ENCODE results near the gene KRT14. TPM values are rescaled to one million over a fixed set of nuclear protein-coding genes. Genes with fewer than 3 reads are reported as not detected.
"Not testable (repeated sequence)": the region's sequence is repeated elsewhere in the genome, so short reads cannot be mapped to it uniquely, and the experiment has no call there.

KRT14 gene
- polyA plus RNA-seq, 1 experiment, result not detected

DNA sequence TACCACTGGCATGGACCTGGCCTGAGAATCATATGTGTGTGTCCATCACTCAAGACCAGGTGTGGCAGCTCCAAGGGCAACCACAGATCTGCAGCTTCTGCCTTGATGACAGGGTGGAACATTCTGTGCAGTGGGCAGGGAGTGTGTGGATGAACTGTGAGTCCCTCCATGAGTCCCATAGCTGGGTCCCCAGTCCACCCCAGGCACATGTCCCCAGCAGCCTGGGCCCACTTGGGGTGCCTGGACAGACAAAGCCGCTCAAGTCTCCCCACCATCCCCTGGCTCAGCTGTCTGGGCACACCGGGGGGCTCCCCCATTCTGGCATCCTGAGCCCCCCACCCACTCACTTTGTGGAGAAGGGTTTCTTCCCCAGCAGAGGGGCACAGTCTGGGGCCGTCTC lies 30.4 kb upstream of the KRT14 start:
- H3K9me3 ChIP-seq (ENCODE audit: control insufficient read depth, insufficient read depth, low read length), result no peaks in the 10 kb centered on the region
- peaks cover 19% of the 10 kb centered on the region for H3K27me3 ChIP-seq (ENCODE audit: control insufficient read depth, insufficient read depth, low read length)
- CTCF ChIA-PET, result interaction anchor here (1.3 kb wide), 1 partner anchor 31 kb away, joined by 4 read pairs; no protein-coding TSS in a partner anchor
- no peak overlapping the region for H3K27ac ChIP-seq (ENCODE audit: low read depth, low read length)
- TF ChIP-seq, protein P1, sequence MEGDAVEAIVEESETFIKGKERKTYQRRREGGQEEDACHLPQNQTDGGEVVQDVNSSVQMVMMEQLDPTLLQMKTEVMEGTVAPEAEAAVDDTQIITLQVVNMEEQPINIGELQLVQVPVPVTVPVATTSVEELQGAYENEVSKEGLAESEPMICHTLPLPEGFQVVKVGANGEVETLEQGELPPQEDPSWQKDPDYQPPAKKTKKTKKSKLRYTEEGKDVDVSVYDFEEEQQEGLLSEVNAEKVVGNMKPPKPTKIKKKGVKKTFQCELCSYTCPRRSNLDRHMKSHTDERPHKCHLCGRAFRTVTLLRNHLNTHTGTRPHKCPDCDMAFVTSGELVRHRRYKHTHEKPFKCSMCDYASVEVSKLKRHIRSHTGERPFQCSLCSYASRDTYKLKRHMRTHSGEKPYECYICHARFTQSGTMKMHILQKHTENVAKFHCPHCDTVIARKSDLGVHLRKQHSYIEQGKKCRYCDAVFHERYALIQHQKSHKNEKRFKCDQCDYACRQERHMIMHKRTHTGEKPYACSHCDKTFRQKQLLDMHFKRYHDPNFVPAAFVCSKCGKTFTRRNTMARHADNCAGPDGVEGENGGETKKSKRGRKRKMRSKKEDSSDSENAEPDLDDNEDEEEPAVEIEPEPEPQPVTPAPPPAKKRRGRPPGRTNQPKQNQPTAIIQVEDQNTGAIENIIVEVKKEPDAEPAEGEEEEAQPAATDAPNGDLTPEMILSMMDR (IDR thresholded peaks at IDR 0.05; ENCODE audit: low read depth, low read length), result no peak
- DNase-seq (ENCODE audit: low read depth, low spot score), result no peak
- POLR2A ChIA-PET, result no interaction called here
- H3K4me3 ChIP-seq (ENCODE audit: low read depth, low read length), result no peak overlapping the region

DNA sequence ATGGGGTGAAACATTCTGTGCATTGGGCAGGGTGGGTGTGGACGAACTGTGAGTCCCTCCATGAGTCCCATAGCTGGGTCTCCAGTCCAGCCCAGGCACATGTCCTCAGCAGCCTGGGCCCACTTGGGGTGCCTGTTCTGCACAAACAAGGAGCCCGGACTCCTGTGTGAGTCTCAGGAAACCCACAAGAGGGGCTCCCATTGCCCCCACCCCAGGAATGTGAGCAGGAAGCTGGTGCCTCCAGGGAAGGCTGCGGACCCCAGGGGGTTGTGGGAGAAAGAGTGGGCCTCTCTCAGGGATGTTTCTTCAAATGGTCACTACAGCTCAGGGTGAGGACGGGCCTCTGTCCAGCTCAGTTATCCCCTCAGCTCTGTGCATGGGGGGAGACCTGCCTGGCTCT lies 29.8 kb upstream of the KRT14 start:
- POLR2A ChIA-PET; DNase-seq (ENCODE audit: low read depth, low spot score); H3K27ac ChIP-seq (ENCODE audit: low read depth, low read length); H3K9me3 ChIP-seq (ENCODE audit: control insufficient read depth, insufficient read depth, low read length); H3K4me3 ChIP-seq (ENCODE audit: low read depth, low read length): not testable (repeated sequence)
- CTCF ChIA-PET, result interaction anchor here (1.3 kb wide), 1 partner anchor 32 kb away, joined by 4 read pairs; no protein-coding TSS in a partner anchor
- peaks cover 21% of the 10 kb centered on the region for H3K27me3 ChIP-seq (ENCODE audit: control insufficient read depth, insufficient read depth, low read length)

DNA sequence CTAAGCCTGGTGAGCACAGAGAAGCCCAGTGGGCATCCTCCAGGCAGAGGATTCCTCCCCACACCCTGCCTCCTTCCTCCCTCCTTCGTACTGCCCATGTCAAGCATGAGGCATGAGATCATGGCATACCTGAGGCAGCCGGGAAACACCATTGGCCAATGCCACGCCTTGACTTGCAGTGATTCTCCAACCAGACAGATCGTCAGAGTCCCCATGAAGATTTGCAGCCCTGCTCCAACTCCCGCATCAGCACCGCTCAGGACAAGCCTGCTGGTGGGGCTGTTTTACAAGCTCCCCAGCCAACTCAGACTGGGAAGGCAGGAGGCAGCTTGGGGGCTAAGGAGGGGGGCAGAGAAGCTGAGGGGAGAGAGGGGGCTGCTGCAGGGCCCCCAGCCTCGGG lies 28.8 kb upstream of the KRT14 start:
- CTCF ChIA-PET, result no interaction called here
- Histone ChIP-seq H3K27ac (ENCODE audit: low read depth, low read length) (no peak overlapping the region), H3K4me3 (ENCODE audit: low read depth, low read length) (no peak overlapping the region), H3K9me3 (ENCODE audit: control insufficient read depth, insufficient read depth, low read length) (no peaks in the 10 kb centered on the region), H3K27me3 (ENCODE audit: control insufficient read depth, insufficient read depth, low read length) (peaks cover 21% of the 10 kb centered on the region)
- no peak for DNase-seq (ENCODE audit: low read depth, low spot score)
- TF ChIP-seq, protein P1 (IDR thresholded peaks at IDR 0.05; ENCODE audit: low read depth, low read length), result no peak
- POLR2A ChIA-PET, result no interaction called here

DNA sequence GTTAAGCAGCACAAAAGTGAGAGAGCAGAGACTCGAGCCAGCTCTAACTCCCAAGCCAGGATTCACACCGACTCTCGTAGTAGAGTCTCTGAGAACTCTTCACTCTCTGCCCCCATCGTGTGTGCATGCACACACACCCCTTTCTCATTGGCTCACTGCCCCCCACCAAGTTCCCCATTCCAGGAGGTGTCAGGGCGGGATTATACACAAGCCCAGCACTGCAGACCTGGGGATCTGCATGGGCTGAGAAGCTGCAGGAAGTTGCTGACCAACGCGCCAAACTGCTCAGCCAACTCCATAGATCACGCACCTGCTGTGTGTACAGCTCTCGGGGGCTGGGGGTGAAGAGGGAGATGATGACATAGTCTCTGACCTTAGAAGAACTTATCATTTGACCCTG lies 28.1 kb upstream of the KRT14 start:
- CTCF ChIA-PET; H3K27ac ChIP-seq (ENCODE audit: low read depth, low read length); POLR2A ChIA-PET; H3K9me3 ChIP-seq (ENCODE audit: control insufficient read depth, insufficient read depth, low read length); H3K4me3 ChIP-seq (ENCODE audit: low read depth, low read length); DNase-seq (ENCODE audit: low read depth, low spot score): not testable (repeated sequence)
- H3K27me3 ChIP-seq (ENCODE audit: control insufficient read depth, insufficient read depth, low read length), result peaks cover 24% of the 10 kb centered on the region

DNA sequence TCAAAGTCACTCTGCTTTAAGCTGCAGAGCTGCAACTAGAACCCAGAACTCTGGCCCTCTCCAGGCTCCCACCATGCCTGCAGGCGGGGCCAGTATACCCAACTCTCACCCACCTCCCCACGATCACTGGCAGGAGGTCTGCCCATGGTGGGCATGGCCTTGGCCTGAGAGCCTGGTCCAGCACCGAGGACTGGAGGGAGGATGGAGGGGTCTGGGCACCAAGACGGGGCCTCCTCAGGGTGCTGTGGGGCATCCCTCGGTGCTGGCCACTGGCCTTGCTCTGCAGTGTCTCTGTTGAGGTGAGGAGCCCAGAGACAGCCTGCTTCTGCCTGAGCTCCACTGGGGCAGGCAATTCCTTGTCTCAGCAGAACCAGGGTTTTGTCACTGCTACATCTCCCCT lies 27.4 kb upstream of the KRT14 start:
- no peak for DNase-seq (ENCODE audit: low read depth, low spot score)
- Histone ChIP-seq H3K27me3 (ENCODE audit: control insufficient read depth, insufficient read depth, low read length) (peaks cover 22% of the 10 kb centered on the region), H3K4me3 (ENCODE audit: low read depth, low read length) (no peak overlapping the region), H3K9me3 (ENCODE audit: control insufficient read depth, insufficient read depth, low read length) (no peaks in the 10 kb centered on the region), H3K27ac (ENCODE audit: low read depth, low read length) (no peak overlapping the region)
- ChIA-PET POLR2A (no interaction called here), CTCF (no interaction called here)
- TF ChIP-seq, protein P1 (IDR thresholded peaks at IDR 0.05; ENCODE audit: low read depth, low read length), result no peak

DNA sequence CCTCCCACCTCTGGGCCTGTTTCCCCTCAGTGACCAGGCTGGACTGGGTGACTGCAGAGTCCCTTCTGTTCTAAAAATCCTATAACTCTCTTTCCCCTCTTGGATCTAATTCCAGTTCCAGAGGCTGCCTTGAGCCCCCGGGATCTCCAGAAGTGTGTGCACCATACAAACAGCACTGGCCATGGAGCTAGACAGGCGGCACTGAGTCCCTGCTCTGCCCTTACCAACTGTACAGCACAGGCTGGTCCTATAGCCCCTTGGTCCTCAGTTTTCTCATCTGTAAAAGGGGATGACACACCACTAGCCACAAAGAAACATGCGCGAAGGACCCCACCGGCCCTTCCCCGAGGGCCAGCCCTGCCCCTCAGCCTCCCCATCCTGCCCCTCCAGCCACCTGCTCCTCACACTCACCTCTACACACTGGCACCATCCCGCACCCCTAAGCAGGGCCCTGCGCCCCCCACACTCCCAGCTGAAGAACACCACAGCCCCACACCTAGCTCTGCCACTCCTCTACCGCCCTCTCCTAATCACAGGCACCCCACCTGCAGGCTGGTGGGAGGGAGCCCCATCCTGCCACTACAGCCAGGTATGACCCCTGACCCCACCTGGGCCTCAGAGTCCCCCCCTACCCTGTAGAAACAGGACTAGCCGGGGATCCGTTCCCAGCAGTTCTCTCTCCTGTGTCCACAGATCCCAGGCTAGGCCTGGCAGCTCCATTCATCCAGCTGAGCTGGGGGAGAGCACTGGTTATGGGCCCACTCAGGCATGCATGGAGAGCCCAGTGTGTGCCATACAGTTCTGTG lies 26.8 kb upstream of the KRT14 start:
- TF ChIP-seq, protein P1 (IDR thresholded peaks at IDR 0.05; ENCODE audit: low read depth, low read length), result no peak
- Histone ChIP-seq H3K27ac (ENCODE audit: low read depth, low read length) (no peak overlapping the region), H3K4me3 (ENCODE audit: low read depth, low read length) (no peak overlapping the region), H3K27me3 (ENCODE audit: control insufficient read depth, insufficient read depth, low read length) (peaks cover 22% of the 10 kb centered on the region), H3K9me3 (ENCODE audit: control insufficient read depth, insufficient read depth, low read length) (no peaks in the 10 kb centered on the region)
- ChIA-PET POLR2A (no interaction called here), CTCF (interaction anchor here (1.2 kb wide), 1 partner anchor 52 kb away, joined by 3 read pairs; no protein-coding TSS in a partner anchor)
- no peak for DNase-seq (ENCODE audit: low read depth, low spot score)

DNA sequence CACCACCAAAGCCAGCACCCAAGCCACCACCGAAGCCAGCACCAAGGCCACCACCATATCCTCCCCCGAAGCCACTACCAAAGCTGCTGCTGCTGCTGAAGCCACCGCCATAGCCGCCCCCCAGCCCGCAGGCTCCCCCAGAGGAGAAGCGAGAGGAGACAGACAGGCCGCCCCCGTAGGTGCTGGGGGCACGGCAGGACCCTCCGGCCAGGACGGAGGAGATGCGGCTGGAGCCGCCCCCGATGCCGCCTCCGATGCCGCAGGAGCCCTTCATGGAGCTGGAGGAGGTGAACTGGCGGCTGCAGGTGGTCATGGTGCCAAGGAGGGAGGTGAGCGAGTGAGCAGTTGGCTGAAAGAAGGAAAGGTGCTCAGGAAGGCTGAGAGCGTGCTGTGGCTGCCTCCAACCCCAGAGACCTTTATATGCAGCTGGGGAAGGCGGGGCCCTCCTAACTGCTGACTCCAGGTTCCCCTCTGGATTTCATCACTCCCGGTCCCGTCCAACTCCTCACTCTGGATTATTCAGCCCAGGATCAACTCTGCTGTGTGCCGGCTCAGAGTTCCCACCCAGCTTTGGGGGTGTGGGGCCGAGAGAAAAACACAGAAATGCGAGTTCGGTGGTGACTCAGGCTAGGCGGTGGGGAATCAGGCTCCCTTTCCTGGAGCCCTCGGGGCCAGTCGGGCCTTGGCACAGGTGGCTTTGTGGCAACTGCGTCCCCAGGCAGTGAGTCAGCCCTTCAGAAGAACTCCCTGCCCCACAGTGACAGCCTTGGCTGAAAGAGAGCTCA lies 25.9 kb upstream of the KRT14 start, which contains the start of gene KRT16:
KRT16 (minus strand) TSS at position 392 of the 785 bp plus-strand sequence; CDS start at position 313, 79 bp downstream.
- peaks cover 22% of the 10 kb centered on the region for H3K27me3 ChIP-seq (ENCODE audit: control insufficient read depth, insufficient read depth, low read length)
- POLR2A ChIA-PET; H3K9me3 ChIP-seq (ENCODE audit: control insufficient read depth, insufficient read depth, low read length); DNase-seq (ENCODE audit: low read depth, low spot score); H3K27ac ChIP-seq (ENCODE audit: low read depth, low read length); H3K4me3 ChIP-seq (ENCODE audit: low read depth, low read length): not testable (repeated sequence)
- CTCF ChIA-PET, result interaction anchor here (1.2 kb wide), 1 partner anchor 53 kb away, joined by 3 read pairs; no protein-coding TSS in a partner anchor

Data from AG04450 (cell line).